Tongue (tissue), 2 donors: ENCODE measurements around the gene CHD6. TPM values are rescaled to one million over a fixed set of nuclear protein-coding genes. Genes with fewer than 3 reads are reported as not detected.
A peak's percentile ranks its signal among the peaks of the same experiment; 100 is the strongest.

Experiments used
- DNase-seq: peaks from one replicate; pipeline ENCODE4 v3.0.0-alpha.2; 2015
- total RNA-seq: library from RNA; depleted of rRNA; stranded (reverse); fragments of >200 nt; gene quantifications from one replicate; pipeline ENCODE4 v1.2.3, GENCODE V29; 2014

Gene CHD6
- total RNA-seq = 65.1 TPM

- peak; percentile 99 for DNase-seq
These were observed at the start of gene CHD6 for GRCh38 chr20:41617902-41618806. Gene CHD6 (minus strand): TSS chr20:41618377. CDS start chr20:41551337, 67,040 bp downstream.

GRCh38 chr20:41664584-41664983 is 46.4 kb upstream of the CHD6 start:
- no peak for DNase-seq

GRCh38 chr20:41657655-41658054 is 39.5 kb upstream of the CHD6 start:
- DNase-seq = no peak

DNA sequence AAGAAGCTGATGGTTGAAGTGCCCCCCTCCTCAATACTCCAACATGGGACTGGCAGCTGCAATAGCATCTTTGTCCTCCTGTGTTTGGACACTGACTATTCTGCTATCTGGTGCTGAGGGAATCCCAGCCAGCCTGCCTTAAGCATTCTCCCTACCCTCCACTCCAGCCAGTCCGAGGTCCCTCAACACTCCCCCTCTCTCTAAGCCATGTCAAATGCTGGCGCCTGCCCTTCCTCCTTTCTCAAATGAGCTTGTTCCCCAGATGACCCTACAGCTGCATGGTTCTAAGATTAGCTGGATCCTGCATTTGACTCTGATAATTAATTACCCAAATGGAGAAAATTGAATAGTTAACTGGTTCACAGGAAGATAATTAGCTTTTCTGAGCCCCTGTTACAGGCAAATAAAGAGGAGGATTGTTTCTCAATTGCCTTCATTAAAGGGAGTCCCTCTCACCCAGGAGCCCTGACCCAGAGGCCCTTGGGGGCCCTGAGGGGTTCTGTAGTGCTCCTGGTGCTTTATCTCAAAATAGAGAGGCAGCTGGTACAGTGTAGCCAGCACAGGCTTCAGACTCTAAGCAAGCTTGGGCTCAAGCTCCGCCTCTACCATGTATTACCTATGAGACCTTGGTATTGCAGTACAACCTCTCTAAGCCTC is 37.9 kb upstream of the CHD6 start:
- no peak for DNase-seq

DNA sequence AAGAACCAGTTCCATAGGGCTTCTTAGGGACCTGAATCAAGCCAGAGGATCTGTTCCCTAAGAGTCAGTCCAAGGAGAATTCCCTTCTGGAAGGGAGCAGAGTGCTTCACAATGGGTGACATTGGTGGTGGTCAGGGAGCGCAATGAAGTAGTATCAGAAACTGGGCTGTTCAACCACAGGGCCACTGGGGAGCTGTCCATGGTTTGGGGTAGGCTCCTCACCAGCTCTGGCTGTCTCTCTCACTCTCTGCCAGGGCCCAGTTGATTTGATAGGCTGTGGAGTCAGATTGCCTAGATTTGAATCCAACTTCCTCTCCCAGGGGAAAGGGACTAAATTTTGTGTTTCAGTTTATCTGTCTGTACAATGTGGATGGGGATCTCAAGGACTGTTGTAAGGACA is 36.7 kb upstream of the CHD6 start:
- DNase-seq = peak; percentile 46

GRCh38 chr20:41654292-41654691 is 36.1 kb upstream of the CHD6 start:
- no peak for DNase-seq

DNA sequence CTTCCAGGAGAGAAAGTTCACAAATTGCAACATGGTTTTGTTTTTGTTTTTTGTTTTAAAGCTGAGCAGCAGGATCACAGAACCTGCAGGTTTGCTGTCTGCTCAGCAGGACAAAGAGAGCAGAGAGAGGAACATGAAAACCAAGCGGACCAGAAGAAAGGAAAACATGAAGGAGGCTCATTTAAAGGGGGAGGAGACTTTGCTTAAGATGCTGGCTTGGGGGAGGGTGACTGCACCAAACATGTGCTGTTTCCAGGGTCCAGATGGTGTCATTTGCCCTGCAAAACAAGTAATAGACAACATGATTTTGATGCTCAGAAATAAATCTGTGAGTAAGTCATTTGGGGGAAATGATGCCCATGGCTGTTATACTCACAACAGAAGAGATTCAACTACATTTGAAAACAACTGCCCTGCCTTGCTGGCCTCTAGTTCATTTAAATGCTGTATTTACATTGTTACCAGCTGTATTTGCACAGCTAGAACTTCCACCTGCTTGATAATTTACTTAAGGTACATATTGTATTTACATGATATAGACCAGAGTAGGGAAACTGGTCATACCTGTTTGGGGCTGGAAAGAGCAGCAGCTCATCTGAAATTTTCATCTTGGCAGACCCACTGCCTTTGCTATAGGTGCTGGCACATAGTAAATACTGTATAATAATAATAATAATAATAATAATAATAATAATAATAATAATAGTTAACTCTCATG is 32.2 kb upstream of the CHD6 start:
- DNase-seq = peak; percentile 68

- DNase-seq = peak; percentile 33
These were observed 31.3 kb upstream of the CHD6 start for GRCh38 chr20:41649489-41649888.

- peak; percentile 20 for DNase-seq
These were observed 27.2 kb upstream of the CHD6 start for GRCh38 chr20:41645372-41645771.

DNA sequence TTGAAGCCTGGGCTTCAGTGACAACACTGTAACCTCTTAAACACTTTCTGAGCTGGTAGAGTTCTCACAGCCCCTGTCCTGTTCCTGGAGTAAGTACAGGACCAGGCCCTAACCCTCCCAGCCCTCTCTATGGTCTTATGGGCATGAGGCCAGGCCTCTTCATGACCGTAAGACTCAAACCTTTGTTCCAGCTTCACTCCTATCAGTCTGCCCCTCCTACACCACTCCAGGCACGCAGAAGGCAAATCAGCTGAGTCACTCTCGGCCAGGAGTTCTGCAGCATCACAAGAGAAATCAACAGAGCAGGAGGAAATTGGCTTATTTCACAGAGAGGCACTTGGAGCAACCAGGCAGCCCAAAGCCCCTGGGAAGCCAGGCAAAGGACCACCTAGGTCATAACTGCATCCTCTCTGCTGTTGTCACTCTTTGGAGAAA is 25.3 kb upstream of the CHD6 start:
- DNase-seq = no peak

GRCh38 chr20:41639630-41640029 is 21.5 kb upstream of the CHD6 start:
- peak; percentile 38 for DNase-seq

- DNase-seq = no peak
These were observed 20.3 kb upstream of the CHD6 start for GRCh38 chr20:41638456-41638855.

GRCh38 chr20:41635158-41635557 is 17.0 kb upstream of the CHD6 start:
- DNase-seq = no peak

DNA sequence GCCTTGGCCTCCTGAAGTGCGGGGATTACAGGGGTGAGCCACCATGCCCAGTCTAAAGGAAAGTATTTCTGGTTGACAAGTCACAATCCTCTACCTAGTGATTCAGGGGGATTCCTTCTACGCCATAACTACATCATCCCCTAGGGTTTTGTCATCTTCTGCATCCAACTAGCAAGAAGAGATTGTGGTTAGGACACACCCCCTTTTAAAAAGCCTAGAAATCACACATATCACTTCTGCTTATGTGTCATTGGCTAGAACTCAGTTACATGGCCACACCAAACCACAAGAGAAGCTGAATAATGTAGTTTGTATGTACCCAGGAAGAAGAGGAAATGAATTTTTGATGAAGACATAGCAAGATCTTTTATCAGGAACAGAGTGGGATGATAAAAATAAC is 14.7 kb upstream of the CHD6 start:
- DNase-seq = no peak

DNA sequence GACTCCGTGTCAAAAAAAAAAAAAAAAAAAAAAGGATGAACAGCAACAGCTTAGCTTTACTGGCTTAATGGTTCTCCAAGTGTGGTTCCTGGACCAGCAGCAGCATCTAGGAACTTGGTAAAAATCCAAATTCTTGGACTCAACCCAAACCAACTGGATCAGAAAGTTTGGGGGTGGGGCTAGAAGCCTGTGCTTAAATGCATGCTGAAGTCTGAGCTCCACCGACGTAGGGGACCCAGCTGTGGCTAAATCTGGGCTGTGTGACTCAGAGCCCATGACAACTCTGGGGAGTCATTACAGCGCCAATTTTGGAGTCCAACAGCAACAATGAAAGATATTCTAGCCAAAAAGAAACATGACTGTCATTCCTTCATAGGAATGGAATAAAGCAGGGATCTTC is 13.6 kb upstream of the CHD6 start:
- peak; percentile 30 for DNase-seq

DNA sequence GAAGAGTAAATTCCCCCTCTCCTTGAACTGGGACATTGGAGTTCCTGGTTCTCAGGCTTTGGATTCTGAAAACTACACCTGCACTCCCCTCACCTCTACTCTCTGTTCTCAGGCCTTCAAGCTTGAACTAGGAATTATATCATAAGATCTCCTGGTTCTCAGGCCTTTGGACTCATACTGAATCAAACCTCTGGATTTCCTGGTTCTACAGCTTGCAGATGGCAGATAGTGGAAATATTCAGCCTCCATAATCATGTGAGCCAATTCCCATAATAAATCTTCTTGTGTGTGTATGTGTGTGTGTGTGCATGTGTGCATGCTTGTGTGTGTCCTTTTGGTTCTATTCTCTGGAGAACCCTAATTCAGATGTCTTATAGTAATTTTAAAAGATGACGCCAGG is 12.7 kb upstream of the CHD6 start:
- DNase-seq = no peak

DNA sequence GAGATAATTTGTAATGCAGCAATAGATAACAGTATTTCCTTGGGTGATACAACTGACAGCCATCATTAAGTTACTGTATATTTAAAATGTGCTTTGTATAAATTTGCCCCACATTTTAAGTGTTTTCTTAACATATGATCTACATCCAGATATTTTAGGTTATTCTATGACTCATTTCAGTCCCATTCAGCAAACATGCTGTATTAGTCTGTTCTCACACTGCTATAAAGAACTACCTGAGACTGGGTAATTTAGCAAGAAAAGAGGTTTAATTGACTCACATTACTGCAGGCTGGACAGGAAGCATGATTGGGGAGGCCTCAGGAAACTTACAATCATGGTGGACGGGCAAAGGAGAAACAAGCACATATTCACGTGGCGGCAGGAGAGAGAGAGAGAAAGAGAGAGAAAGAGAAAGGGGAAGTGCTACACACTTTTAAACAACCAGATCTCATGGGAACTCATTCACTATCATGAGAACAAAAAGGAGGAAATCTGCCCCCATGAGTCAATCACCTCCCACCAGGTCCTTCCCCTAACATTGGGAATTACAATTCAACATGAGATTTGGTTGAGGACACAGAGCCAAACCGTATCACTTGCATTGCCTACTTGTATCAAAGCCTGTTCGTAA is 9.6 kb upstream of the CHD6 start:
- no peak for DNase-seq

GRCh38 chr20:41627001-41627495 is 8.9 kb upstream of the CHD6 start:
- no peak for DNase-seq

- no peak for DNase-seq
These were observed 5.6 kb upstream of the CHD6 start for GRCh38 chr20:41623625-41624375.

DNA sequence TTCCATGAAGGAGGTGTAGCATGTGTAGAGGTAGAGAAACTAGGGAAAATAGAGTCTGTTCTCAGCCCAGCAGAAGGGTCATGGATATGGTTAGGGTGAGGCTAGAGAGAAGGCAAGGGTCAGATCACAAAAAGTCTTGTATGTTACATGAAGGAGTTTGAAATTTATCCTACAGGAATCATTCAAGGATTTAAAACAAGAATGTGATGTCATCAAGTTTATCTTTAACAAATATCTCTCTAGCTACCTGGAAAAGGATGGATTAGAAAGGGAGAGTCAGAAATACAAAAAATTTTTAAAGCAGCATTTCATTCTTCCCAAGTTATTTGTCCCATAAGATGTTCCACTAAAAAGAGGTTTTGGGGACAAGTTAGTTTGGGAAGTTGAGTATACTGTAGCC is 4.4 kb upstream of the CHD6 start:
- no peak for DNase-seq

- no peak for DNase-seq
These were observed 3.8 kb upstream of the CHD6 start for GRCh38 chr20:41621971-41622370.

DNA sequence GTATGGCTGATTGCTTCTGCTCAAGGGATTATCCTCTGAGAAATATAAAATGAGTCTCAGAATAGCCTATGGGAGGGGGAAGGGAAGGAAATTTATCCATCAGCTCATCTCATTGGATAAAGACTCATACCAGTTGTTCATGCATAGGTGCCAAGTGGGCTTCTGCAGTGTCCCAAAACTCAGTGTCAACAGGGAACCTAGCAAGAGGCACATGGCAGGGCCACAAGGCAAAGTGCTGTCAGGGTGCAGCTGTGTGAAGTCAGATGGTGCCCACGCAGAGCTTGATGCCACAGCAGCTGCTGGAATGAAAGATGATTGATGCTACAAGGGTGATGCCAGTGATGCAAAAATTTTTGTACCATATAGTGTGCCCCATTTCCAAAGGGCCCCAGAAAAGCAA is 3.2 kb upstream of the CHD6 start:
- DNase-seq = peak; percentile 80
